WTC11 (cell line): ENCODE measurements around the gene MRAS. TPM values are rescaled to one million over a fixed set of nuclear protein-coding genes. Genes with fewer than 3 reads are reported as not detected.

Source experiments
- ATAC-seq: fragments of 200-7000 bp; cut with Tn5 transposase; 2 replicates; pipeline ENCODE4 v1.10.0; 2021; ENCODE audit warnings: mild to moderate bottlenecking, moderate library complexity
- CTCF ChIA-PET: fragments of 300-600 bp; sonication (Branson Sonifier 250); formaldehyde crosslinking; loops from one replicate; lab custom pipeline; 2021; ENCODE audit warnings: antibody characterized with exemption; lab: Charles Lee
- POLR2A ChIA-PET: fragments of 350-600 bp; sonication (Branson Sonifier 250); formaldehyde crosslinking; loops from one replicate; lab custom pipeline; 2021; ENCODE audit warnings: antibody characterized with exemption; lab: Charles Lee
- DNase-seq: peaks from one replicate; pipeline ENCODE4 v3.0.0; 2021; ENCODE audit warnings: low spot score
- H3K27ac Mint-ChIP-seq: 2 replicates; pipeline ENCODE4 v1.8.0; 2021; ENCODE audit warnings: mixed read lengths
- H3K27me3 Mint-ChIP-seq: 2 replicates; pipeline ENCODE4 v1.8.0; 2021; ENCODE audit warnings: low read depth, mild to moderate bottlenecking, moderate library complexity, mixed read lengths
- H3K36me3 Mint-ChIP-seq: 2 replicates; pipeline ENCODE4 v1.8.0; 2021; ENCODE audit warnings: mixed read lengths
- H3K4me1 Mint-ChIP-seq: 2 replicates; pipeline ENCODE4 v1.8.0; 2022; ENCODE audit warnings: mixed read lengths
- H3K4me3 Mint-ChIP-seq: 2 replicates; pipeline ENCODE4 v1.8.0; 2021; ENCODE audit warnings: mild to moderate bottlenecking, moderate library complexity, mixed read lengths
- H3K9me3 Mint-ChIP-seq: 2 replicates; pipeline ENCODE4 v1.8.0; 2021; ENCODE audit warnings: mixed read lengths
- ATF1 ChIP-seq: sonication (generic); formaldehyde crosslinking; IDR thresholded peaks from 2 replicates; pipeline ENCODE4 v1.8.1; 2023; ENCODE audit warnings: mild to moderate bottlenecking, moderate library complexity, missing genetic modification reagents
- ELF4 ChIP-seq: sonication (generic); formaldehyde crosslinking; IDR thresholded peaks from 2 replicates; pipeline ENCODE4 v1.8.1; 2022; ENCODE audit warnings: low read depth, mild to moderate bottlenecking, moderate library complexity, missing genetic modification reagents
- HMGA2 ChIP-seq: fragments of 250-450 bp; sonication (Bioruptor Pico); IDR thresholded peaks from 2 replicates; pipeline ENCODE4 v1.4.0; 2021; ENCODE audit warnings: mild to moderate bottlenecking, moderate library complexity
- IRF2 ChIP-seq: sonication (generic); formaldehyde crosslinking; IDR thresholded peaks from 2 replicates; pipeline ENCODE4 v1.8.0; 2022; ENCODE audit warnings: low read depth, missing genetic modification reagents, borderline replicate concordance
- RORB ChIP-seq: fragments of 250-450 bp; sonication (Bioruptor Pico); IDR thresholded peaks from 2 replicates; pipeline ENCODE4 v1.9.0; 2021; ENCODE audit warnings: mild to moderate bottlenecking
- ZNF121 ChIP-seq: sonication (generic); formaldehyde crosslinking; IDR thresholded peaks from 2 replicates; pipeline ENCODE4 v1.8.0; 2023; ENCODE audit warnings: missing genetic modification reagents
- ZNF423 ChIP-seq: fragments of 250-450 bp; sonication (Bioruptor Pico); IDR thresholded peaks from 2 replicates; pipeline ENCODE4 v2.1.2; 2022; ENCODE audit warnings: mild to moderate bottlenecking, moderate library complexity
- ZNF671 ChIP-seq: fragments of 250-450 bp; sonication (Bioruptor Pico); IDR thresholded peaks from 2 replicates; pipeline ENCODE4 v1.8.0; 2021; ENCODE audit warnings: mild to moderate bottlenecking
- total RNA-seq: library from RNA; stranded (reverse); gene quantifications from 3 replicates; pipeline ENCODE4 v1.2.3, GENCODE V29; 2021
- TF ChIP-seq, protein P1 (sequence below): sonication (generic); formaldehyde crosslinking; IDR thresholded peaks from 2 replicates; pipeline ENCODE4 v1.8.1; 2023; ENCODE audit warnings: mild to moderate bottlenecking, missing genetic modification reagents, moderate library complexity
- TF ChIP-seq, protein P2 (sequence below): fragments of 250-450 bp; sonication (Bioruptor Pico); IDR thresholded peaks from 2 replicates; pipeline ENCODE4 v2.1.2; 2022; ENCODE audit warnings: mild to moderate bottlenecking, moderate library complexity
- TF ChIP-seq, protein P3 (sequence below): fragments of 250-450 bp; sonication (Bioruptor Pico); IDR thresholded peaks from 2 replicates; pipeline ENCODE4 v1.9.0; 2021; ENCODE audit warnings: moderate library complexity, mild to moderate bottlenecking, inconsistent platforms, borderline replicate concordance
- TF ChIP-seq, protein P4 (sequence below): sonication (generic); formaldehyde crosslinking; IDR thresholded peaks from 2 replicates; pipeline ENCODE4 v1.8.1; 2023; ENCODE audit warnings: mild to moderate bottlenecking, moderate library complexity, missing genetic modification reagents
- TF ChIP-seq, protein P5 (sequence below): sonication (generic); formaldehyde crosslinking; IDR thresholded peaks from 2 replicates; pipeline ENCODE4 v1.8.1; 2023; ENCODE audit warnings: mild to moderate bottlenecking, missing genetic modification reagents, borderline replicate concordance
- TF ChIP-seq, protein P6 (sequence below): fragments of 200-600 bp; IDR thresholded peaks from 2 replicates; pipeline ENCODE4 v1.8.0; 2022; ENCODE audit warnings: antibody characterized with exemption
- TF ChIP-seq, protein P7 (sequence below): sonication (generic); formaldehyde crosslinking; IDR thresholded peaks from 2 replicates; pipeline ENCODE4 v1.8.1; 2022; ENCODE audit warnings: low read depth, missing genetic modification reagents, borderline replicate concordance

The MRAS gene
- total RNA-seq, 1 experiment from 2014 or later: 14.8 TPM

DNA sequence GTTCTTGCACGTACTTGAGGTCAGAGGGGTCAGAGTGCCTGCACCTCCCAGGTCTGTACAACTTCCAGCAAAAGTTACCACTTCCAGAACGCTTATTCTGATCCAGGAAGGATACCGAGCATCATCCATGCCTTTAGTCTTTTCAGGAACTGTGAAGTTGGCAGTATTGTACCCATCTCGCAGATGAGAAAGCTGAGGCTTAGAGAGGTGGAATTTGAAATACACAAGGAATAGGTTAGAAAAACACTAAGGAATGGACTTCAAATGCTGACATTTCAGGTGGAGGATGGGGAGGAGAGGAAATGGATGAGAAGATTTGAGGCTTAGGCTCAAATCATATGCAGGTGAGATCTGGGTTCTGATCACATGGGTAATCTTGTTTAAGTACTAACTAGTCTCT lies 97.3 kb downstream of the MRAS start (continued):
- TF ChIP-seq, protein P1, sequence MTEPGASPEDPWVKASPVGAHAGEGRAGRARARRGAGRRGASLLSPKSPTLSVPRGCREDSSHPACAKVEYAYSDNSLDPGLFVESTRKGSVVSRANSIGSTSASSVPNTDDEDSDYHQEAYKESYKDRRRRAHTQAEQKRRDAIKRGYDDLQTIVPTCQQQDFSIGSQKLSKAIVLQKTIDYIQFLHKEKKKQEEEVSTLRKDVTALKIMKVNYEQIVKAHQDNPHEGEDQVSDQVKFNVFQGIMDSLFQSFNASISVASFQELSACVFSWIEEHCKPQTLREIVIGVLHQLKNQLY (CRISPR knock-in tag): no peak
- TF ChIP-seq, protein P2, sequence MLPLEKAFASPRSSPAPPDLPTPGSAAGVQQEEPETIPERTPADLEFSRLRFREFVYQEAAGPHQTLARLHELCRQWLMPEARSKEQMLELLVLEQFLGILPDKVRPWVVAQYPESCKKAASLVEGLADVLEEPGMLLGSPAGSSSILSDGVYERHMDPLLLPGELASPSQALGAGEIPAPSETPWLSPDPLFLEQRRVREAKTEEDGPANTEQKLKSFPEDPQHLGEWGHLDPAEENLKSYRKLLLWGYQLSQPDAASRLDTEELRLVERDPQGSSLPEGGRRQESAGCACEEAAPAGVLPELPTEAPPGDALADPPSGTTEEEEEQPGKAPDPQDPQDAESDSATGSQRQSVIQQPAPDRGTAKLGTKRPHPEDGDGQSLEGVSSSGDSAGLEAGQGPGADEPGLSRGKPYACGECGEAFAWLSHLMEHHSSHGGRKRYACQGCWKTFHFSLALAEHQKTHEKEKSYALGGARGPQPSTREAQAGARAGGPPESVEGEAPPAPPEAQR (CRISPR knock-in tag): no peak
- TF ChIP-seq ZNF423 (CRISPR knock-in tag): no peak

DNA sequence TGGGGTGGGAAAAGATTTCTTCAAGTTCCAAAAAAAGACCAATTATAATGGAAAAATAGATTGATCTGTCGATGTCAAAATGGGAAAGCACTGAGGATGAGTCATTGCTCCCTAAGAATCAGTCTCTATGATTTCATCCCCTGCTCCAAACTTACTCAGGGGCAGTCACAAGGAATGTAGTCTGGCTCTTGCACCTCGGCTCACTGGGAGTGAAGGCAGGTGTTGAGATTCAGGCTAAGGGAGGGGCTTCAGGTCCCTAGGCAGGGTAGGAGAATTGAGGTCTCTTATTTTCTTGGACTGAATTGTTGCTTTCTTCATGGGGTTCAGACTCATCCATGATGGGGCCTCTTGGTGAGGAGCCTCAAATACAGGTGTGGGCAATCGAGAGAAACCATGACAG lies 100.3 kb downstream of the MRAS start:
- no peaks in the 10 kb centered on the region for H3K36me3 Mint-ChIP-seq
- no peak overlapping the region for H3K4me3 Mint-ChIP-seq
- ChIA-PET POLR2A (no interaction called here), CTCF (interaction anchor here (0.7 to 1.5 kb wide), 4 partner anchors 14 to 475 kb away, joined by 3 to 6 read pairs (median 3); partner anchors contain the start of gene ESYT3)
- TF ChIP-seq, protein P3, sequence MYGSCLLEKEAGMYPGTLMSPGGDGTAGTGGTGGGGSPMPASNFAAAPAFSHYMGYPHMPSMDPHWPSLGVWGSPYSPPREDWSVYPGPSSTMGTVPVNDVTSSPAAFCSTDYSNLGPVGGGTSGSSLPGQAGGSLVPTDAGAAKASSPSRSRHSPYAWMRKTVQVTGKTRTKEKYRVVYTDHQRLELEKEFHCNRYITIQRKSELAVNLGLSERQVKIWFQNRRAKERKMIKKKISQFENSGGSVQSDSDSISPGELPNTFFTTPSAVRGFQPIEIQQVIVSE (CRISPR knock-in tag): no peak
- TF ChIP-seq ATF1 (no peak), ELF4 (CRISPR knock-in tag) (no peak), HMGA2 (CRISPR knock-in tag) (no peak), ZNF671 (CRISPR knock-in tag) (no peak), IRF2 (CRISPR knock-in tag) (no peak), RORB (CRISPR knock-in tag) (no peak), ZNF121 (CRISPR knock-in tag) (no peak)
- TF ChIP-seq, protein P4, sequence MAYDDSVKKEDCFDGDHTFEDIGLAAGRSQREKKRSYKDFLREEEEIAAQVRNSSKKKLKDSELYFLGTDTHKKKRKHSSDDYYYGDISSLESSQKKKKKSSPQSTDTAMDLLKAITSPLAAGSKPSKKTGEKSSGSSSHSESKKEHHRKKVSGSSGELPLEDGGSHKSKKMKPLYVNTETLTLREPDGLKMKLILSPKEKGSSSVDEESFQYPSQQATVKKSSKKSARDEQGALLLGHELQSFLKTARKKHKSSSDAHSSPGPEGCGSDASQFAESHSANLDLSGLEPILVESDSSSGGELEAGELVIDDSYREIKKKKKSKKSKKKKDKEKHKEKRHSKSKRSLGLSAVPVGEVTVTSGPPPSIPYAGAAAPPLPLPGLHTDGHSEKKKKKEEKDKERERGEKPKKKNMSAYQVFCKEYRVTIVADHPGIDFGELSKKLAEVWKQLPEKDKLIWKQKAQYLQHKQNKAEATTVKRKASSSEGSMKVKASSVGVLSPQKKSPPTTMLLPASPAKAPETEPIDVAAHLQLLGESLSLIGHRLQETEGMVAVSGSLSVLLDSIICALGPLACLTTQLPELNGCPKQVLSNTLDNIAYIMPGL (CRISPR knock-in tag): no peak
- TF ChIP-seq, protein P5, sequence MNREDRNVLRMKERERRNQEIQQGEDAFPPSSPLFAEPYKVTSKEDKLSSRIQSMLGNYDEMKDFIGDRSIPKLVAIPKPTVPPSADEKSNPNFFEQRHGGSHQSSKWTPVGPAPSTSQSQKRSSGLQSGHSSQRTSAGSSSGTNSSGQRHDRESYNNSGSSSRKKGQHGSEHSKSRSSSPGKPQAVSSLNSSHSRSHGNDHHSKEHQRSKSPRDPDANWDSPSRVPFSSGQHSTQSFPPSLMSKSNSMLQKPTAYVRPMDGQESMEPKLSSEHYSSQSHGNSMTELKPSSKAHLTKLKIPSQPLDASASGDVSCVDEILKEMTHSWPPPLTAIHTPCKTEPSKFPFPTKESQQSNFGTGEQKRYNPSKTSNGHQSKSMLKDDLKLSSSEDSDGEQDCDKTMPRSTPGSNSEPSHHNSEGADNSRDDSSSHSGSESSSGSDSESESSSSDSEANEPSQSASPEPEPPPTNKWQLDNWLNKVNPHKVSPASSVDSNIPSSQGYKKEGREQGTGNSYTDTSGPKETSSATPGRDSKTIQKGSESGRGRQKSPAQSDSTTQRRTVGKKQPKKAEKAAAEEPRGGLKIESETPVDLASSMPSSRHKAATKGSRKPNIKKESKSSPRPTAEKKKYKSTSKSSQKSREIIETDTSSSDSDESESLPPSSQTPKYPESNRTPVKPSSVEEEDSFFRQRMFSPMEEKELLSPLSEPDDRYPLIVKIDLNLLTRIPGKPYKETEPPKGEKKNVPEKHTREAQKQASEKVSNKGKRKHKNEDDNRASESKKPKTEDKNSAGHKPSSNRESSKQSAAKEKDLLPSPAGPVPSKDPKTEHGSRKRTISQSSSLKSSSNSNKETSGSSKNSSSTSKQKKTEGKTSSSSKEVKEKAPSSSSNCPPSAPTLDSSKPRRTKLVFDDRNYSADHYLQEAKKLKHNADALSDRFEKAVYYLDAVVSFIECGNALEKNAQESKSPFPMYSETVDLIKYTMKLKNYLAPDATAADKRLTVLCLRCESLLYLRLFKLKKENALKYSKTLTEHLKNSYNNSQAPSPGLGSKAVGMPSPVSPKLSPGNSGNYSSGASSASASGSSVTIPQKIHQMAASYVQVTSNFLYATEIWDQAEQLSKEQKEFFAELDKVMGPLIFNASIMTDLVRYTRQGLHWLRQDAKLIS (CRISPR knock-in tag): no peak
- TF ChIP-seq, protein P6, sequence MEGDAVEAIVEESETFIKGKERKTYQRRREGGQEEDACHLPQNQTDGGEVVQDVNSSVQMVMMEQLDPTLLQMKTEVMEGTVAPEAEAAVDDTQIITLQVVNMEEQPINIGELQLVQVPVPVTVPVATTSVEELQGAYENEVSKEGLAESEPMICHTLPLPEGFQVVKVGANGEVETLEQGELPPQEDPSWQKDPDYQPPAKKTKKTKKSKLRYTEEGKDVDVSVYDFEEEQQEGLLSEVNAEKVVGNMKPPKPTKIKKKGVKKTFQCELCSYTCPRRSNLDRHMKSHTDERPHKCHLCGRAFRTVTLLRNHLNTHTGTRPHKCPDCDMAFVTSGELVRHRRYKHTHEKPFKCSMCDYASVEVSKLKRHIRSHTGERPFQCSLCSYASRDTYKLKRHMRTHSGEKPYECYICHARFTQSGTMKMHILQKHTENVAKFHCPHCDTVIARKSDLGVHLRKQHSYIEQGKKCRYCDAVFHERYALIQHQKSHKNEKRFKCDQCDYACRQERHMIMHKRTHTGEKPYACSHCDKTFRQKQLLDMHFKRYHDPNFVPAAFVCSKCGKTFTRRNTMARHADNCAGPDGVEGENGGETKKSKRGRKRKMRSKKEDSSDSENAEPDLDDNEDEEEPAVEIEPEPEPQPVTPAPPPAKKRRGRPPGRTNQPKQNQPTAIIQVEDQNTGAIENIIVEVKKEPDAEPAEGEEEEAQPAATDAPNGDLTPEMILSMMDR: no peak
- TF ChIP-seq, protein P7, sequence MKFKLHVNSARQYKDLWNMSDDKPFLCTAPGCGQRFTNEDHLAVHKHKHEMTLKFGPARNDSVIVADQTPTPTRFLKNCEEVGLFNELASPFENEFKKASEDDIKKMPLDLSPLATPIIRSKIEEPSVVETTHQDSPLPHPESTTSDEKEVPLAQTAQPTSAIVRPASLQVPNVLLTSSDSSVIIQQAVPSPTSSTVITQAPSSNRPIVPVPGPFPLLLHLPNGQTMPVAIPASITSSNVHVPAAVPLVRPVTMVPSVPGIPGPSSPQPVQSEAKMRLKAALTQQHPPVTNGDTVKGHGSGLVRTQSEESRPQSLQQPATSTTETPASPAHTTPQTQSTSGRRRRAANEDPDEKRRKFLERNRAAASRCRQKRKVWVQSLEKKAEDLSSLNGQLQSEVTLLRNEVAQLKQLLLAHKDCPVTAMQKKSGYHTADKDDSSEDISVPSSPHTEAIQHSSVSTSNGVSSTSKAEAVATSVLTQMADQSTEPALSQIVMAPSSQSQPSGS (CRISPR knock-in tag): no peak
- no peak overlapping the region for H3K27ac Mint-ChIP-seq
- ATAC-seq (no peak), DNase-seq (no peak)
- no peaks in the 10 kb centered on the region for H3K9me3 Mint-ChIP-seq
- H3K4me1 Mint-ChIP-seq: peaks cover 5% of the 10 kb centered on the region; the same call in 1 of the 2 replicates
- H3K27me3 Mint-ChIP-seq: no peaks in the 10 kb centered on the region
